Osteocyte (in vitro differentiated cells): ENCODE data around the gene GAREM2. TPM values are rescaled to one million over a fixed set of nuclear protein-coding genes. Genes with fewer than 3 reads are reported as not detected.

Experiments used
- DNase-seq: peaks from one replicate; pipeline ENCODE4 v3.0.0; 2021; ENCODE audit warnings: mixed read lengths; ENCODE audit not compliant: unreplicated experiment; ENCODE audit errors: extremely low spot score
- H3K27ac Mint-ChIP-seq: one replicate; pipeline ENCODE4 v1.8.0; 2021; ENCODE audit warnings: mild to moderate bottlenecking, mixed read lengths; ENCODE audit not compliant: unreplicated experiment
- H3K27me3 Mint-ChIP-seq: one replicate; pipeline ENCODE4 v1.8.0; 2021; ENCODE audit warnings: mixed read lengths; ENCODE audit not compliant: unreplicated experiment
- H3K36me3 Mint-ChIP-seq: one replicate; pipeline ENCODE4 v1.8.0; 2021; ENCODE audit warnings: mixed read lengths; ENCODE audit not compliant: unreplicated experiment
- H3K4me1 Mint-ChIP-seq: one replicate; pipeline ENCODE4 v1.8.0; 2021; ENCODE audit warnings: mixed read lengths; ENCODE audit not compliant: unreplicated experiment
- H3K4me3 Mint-ChIP-seq: one replicate; pipeline ENCODE4 v1.8.0; 2021; ENCODE audit warnings: mild to moderate bottlenecking, moderate library complexity, mixed read lengths; ENCODE audit not compliant: unreplicated experiment
- H3K9me3 Mint-ChIP-seq: one replicate; pipeline ENCODE4 v1.8.0; 2021; ENCODE audit warnings: mixed read lengths; ENCODE audit not compliant: unreplicated experiment
- CTCF ChIP-seq: fragments of 200-600 bp; sonication (generic); IDR thresholded peaks from 2 replicates; pipeline ENCODE4 v1.5.0; 2021; ENCODE audit warnings: antibody characterized with exemption, mild to moderate bottlenecking, moderate library complexity
- total RNA-seq: library from RNA; stranded (reverse); gene quantifications from 2 replicates; pipeline ENCODE4 v1.2.1, GENCODE V29; 2021

The GAREM2 gene
- total RNA-seq, 1 donor from 2014 or later: 15.2 TPM

- Mint-ChIP-seq H3K4me3 (no peak overlapping the region), H3K27ac (no peak overlapping the region), H3K9me3 (peaks cover 16% of the 10 kb centered on the region), H3K36me3 (peaks cover 76% of the 10 kb centered on the region), H3K27me3 (no peaks in the 10 kb centered on the region), H3K4me1 (no peaks in the 10 kb centered on the region)
- no peak for TF ChIP-seq CTCF
- no peak for DNase-seq
Measured at GRCh38 chr2:26214759-26215158, 41.9 kb downstream of the GAREM2 start.

- no peak for DNase-seq
- no peak for TF ChIP-seq CTCF
- H3K9me3 Mint-ChIP-seq: peaks cover 16% of the 10 kb centered on the region
- H3K4me3 Mint-ChIP-seq: no peak overlapping the region
- H3K36me3 Mint-ChIP-seq: peaks cover 73% of the 10 kb centered on the region
- H3K27ac Mint-ChIP-seq: no peak overlapping the region
- no peaks in the 10 kb centered on the region for H3K27me3 Mint-ChIP-seq
- H3K4me1 Mint-ChIP-seq: no peaks in the 10 kb centered on the region
Measured at GRCh38 chr2:26215833-26216232, 42.9 kb downstream of the GAREM2 start.

GRCh38 chr2:26216587-26216986, 43.7 kb downstream of the GAREM2 start:
- no peak for TF ChIP-seq CTCF
- H3K27ac Mint-ChIP-seq: no peak overlapping the region
- no peaks in the 10 kb centered on the region for H3K27me3 Mint-ChIP-seq
- peaks cover 16% of the 10 kb centered on the region for H3K9me3 Mint-ChIP-seq
- DNase-seq: no peak
- H3K36me3 Mint-ChIP-seq: peaks cover 71% of the 10 kb centered on the region
- no peak overlapping the region for H3K4me3 Mint-ChIP-seq
- no peaks in the 10 kb centered on the region for H3K4me1 Mint-ChIP-seq

- Mint-ChIP-seq H3K4me1 (no peaks in the 10 kb centered on the region), H3K27ac (no peak overlapping the region), H3K9me3 (peaks cover 16% of the 10 kb centered on the region), H3K4me3 (no peak overlapping the region), H3K36me3 (peaks cover 60% of the 10 kb centered on the region), H3K27me3 (no peaks in the 10 kb centered on the region)
- TF ChIP-seq CTCF: no peak
- DNase-seq: no peak
Measured at GRCh38 chr2:26217720-26218119, 44.8 kb downstream of the GAREM2 start.

- no peak overlapping the region for H3K27ac Mint-ChIP-seq
- DNase-seq: no peak
- H3K27me3 Mint-ChIP-seq: no peaks in the 10 kb centered on the region
- H3K4me3 Mint-ChIP-seq: no peak overlapping the region
- H3K9me3 Mint-ChIP-seq: peaks cover 11% of the 10 kb centered on the region
- peaks cover 38% of the 10 kb centered on the region for H3K36me3 Mint-ChIP-seq
- no peak for TF ChIP-seq CTCF
- no peaks in the 10 kb centered on the region for H3K4me1 Mint-ChIP-seq
Measured at GRCh38 chr2:26223018-26223417, 50.1 kb downstream of the GAREM2 start.
